C4-2B (cell line): ENCODE results near the gene ALDH16A1.
A peak's percentile ranks its signal among the peaks of the same experiment; 100 is the strongest.

Source experiments
- H3K27ac ChIP-seq: fragments of 450-650 bp; 2 replicates; pipeline ENCODE4 v1.5.1; 2017
- CTCF ChIP-seq: fragments of 450-650 bp; conservative IDR thresholded peaks from 2 replicates; pipeline ENCODE4 v1.5.1; 2017; ENCODE audit warnings: mild to moderate bottlenecking
- ZFX ChIP-seq: fragments of 450-650 bp; IDR thresholded peaks from 2 replicates; pipeline ENCODE4 v1.6.1; 2017

ALDH16A1 gene

DNA sequence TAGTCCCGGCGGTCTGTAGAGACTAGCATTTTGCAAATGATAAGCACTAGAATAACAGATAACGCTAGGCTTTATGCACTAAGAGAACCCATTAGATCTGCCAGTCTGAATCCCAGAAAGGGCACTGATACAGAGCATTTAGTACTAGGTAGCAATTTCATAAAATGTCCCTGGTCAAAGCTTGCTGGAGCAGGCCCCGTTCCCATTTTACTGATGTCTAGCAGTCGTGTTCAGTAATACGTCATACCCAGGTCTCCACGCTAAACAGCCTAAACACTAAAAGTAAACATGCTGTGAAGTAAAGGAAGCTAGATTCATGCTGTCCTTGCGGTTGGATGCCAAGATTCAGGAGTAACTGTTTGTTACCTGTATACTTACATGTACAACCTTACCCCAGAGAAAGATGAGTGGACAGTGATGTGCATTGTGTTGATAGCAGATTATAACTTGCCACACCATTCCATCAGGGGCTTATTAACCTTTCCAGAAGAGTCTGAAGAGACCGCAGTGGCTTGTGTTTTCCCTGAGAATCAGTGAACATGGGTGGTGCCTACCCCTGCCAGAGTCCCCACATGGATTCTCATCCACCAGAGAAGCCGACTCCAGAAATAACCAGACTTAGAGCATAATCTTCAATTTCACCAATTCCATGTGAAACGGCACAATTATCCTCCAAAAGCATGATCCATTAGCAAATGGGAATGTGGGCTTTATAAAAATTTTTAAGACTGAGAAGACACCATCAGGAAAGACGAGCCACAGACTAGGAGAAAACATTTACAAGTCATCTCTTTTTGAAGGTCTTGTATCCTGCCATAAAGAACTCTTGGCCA is 39.8 kb downstream of the ALDH16A1 start:
- no peak overlapping the region for H3K27ac ChIP-seq
- TF ChIP-seq ZFX (no peak), CTCF (no peak)

DNA sequence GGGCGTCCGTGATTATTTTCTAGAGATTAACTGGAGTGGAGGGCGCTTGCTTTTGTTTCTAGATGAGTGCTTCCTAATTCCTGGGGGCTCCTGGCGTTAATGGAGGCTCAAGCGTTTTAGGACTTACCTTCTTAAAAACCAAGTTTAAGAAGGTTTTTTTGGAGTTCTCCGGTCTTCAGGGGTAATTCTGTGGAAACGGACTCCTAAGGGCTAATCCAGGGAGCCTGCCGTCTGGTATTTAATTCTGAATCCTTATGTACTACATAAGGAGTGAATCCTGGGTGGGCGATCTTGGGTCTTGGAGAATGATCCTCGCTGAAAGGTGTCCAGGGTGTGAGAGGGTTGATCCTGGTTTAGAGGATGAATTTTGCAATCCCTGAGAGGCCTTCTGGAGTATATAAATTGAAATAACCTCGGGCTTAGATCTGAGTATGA is 43.6 kb downstream of the ALDH16A1 start:
- no peak for TF ChIP-seq ZFX
- TF ChIP-seq CTCF, result no peak
- H3K27ac ChIP-seq, result peak overlapping the region; percentile 92

- TF ChIP-seq ZFX (no peak), CTCF (no peak)
- H3K27ac ChIP-seq, result peak overlapping the region; percentile 92
These were observed 44.2 kb downstream of the ALDH16A1 start for GRCh38 chr19:49497047-49497788.

GRCh38 chr19:49497789-49498103 is 44.7 kb downstream of the ALDH16A1 start:
- TF ChIP-seq CTCF (no peak), ZFX (no peak)
- H3K27ac ChIP-seq, result peak overlapping the region; percentile 92

GRCh38 chr19:49498475-49498874 is 45.5 kb downstream of the ALDH16A1 start:
- TF ChIP-seq ZFX (no peak), CTCF (no peak)
- H3K27ac ChIP-seq, result no peak overlapping the region

- no peak overlapping the region for H3K27ac ChIP-seq
- no peak for TF ChIP-seq ZFX
These were observed 46.1 kb downstream of the ALDH16A1 start for GRCh38 chr19:49499030-49499670.

DNA sequence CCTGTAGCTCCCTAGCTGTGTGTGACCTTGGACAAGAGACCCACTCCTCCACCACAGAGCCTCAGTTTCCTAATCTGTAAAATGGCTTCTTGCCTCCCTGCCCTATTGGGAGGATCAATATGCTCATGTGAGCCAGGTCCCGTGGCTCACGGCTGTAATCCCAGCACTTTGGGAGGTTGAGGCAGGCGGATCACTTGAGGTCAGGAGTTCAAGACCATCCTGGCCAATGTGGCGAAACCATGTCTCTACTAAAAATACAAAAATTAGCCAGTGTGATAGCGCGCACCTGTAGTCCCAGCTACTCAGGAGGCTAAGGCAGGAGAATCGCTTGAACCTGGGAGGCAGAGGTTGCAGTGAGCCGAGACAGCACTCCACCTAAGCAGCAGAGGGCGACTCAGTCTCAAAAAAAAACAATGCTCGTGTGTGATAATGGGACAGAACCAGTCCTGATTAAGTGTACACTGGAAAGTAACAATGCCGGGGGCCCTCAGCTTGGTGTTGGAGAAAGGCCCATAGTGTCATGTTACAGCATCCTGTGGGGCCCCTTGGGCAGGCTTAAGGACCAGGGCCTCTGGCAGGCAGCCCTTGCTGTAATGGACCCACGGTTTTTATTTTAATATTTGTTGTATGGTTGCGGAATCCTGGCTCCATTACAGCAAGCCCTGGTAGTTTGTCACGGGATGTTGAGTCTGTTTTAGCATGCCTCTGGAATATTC is 50.0 kb downstream of the ALDH16A1 start:
- no peak overlapping the region for H3K27ac ChIP-seq
- TF ChIP-seq ZFX (no peak), CTCF (peak; percentile 86)
